Measurements from ENCODE around the gene CCDC24.
A peak's percentile ranks its signal among the peaks of the same experiment; 100 is the strongest.

The CCDC24 gene

DNA sequence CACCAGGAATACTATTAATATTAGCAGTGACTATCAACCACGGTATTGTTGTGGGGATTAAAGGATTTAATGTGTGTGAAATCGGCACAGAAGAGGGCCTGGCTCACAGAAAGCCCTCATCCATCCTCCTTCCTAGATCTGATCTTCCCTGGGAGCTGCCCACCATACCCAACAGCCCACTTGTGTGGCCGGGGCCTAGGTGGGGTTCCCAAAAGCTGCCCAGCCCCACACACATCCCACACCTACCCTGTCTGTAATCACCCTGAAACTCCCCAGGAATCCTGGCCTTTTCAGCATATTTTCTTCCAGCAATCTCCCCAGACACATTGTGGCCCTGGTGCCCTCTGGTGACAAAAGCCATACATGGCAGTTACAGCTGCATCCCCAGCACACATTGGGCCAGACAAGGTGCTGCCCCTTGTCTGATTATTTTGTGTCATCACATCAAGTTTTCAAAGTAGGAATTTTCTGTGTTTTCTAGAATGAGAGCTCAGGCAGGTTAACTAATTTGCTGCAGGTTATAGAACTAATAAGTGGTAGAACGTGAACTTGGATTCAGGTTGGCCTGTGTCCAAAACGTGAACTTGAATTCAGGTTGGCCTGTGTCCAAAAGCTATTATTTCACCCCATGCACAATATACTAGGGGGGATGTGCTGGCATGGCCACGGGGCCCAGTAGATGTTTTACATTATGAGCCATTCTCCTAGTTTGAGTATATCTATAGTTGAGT is 45.2 kb downstream of the CCDC24 start:
- TF ChIP-seq, protein P1, sequence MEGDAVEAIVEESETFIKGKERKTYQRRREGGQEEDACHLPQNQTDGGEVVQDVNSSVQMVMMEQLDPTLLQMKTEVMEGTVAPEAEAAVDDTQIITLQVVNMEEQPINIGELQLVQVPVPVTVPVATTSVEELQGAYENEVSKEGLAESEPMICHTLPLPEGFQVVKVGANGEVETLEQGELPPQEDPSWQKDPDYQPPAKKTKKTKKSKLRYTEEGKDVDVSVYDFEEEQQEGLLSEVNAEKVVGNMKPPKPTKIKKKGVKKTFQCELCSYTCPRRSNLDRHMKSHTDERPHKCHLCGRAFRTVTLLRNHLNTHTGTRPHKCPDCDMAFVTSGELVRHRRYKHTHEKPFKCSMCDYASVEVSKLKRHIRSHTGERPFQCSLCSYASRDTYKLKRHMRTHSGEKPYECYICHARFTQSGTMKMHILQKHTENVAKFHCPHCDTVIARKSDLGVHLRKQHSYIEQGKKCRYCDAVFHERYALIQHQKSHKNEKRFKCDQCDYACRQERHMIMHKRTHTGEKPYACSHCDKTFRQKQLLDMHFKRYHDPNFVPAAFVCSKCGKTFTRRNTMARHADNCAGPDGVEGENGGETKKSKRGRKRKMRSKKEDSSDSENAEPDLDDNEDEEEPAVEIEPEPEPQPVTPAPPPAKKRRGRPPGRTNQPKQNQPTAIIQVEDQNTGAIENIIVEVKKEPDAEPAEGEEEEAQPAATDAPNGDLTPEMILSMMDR (IDR thresholded peaks at IDR 0.05; ENCODE audit: low read depth, low read length), result peak; percentile 75
- no peak overlapping the region for H3K4me3 ChIP-seq (ENCODE audit: low read depth, low read length)

DNA sequence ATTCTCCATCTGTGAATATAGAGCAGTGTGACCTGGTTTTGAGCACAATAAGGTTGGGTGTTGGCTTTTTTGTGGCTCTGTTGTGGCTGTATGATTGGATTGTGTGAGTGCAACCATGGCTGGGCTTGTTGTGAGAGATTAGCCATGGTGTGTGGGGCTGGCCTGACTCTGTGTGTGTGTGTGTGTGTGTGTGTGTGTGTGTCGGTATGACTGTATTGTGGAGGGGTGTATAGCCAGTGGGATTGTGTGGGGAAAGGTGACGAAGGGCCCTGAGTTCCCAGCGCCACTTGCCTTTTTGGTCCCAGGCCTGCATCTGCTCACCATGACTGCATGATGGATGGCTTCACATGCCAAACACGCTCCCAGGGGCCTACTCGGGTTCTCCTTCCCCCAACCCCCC is 45.8 kb downstream of the CCDC24 start:
- H3K4me3 ChIP-seq (ENCODE audit: low read depth, low read length), result no peak overlapping the region
- TF ChIP-seq, protein P1 (IDR thresholded peaks at IDR 0.05; ENCODE audit: low read depth, low read length), result no peak

DNA sequence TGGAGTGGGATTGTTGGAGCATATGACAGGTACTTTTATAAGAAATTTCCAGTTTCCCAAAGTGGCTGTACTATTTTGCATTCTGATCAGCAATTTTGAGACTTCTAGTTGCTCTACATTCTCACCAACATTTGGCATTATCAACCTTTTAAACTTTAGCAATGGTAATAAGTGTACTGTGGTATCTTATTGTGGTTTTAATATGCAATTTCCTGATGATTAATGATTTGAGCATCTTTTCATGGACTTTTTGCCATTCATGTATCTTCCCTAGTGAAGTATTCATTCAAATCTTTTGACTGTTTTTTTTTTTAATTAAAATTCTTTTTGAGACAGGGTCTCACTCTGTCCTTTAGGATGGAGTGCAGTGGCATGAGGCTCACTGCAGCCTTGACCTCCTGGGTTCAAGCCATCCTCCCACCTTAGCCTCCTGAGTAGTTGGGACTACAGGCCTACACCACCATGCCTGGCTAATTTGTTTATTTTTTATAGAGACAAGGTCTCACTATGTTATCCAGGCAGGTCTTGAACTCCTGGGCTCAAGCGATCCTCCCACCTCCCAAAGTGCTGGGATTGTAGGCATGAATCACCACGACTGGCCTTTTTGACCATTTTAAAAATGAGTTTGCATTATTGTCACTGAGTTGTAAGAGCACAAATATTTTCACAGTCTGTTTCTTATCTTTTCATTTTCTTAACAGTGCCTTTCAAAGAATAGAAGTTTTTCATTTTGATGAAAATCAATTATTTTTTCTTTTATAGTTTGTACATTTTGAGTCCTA is 47.7 kb downstream of the CCDC24 start:
- no peak overlapping the region for H3K4me3 ChIP-seq (ENCODE audit: low read depth, low read length)

DNA sequence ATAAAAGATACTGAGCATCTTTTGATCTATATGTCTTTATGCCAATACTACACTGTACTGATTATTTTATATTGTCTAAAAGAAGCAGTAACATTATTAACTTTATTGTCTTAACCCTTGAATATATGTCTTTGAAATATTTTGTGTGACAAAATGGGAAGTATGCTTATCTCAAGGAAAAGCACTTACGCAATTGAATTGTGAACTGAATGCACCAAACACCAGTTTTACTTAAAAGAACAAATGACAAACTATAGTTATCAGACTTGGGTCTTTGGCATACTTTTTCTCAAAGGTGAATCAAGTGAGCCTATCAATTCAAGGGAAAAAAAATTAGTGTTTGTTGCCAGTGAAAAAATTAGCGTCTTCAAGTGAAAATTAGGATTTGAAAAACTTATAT is 49.0 kb downstream of the CCDC24 start:
- H3K4me3 ChIP-seq (ENCODE audit: low read depth, low read length), result no peak overlapping the region
- TF ChIP-seq, protein P1 (IDR thresholded peaks at IDR 0.05; ENCODE audit: low read depth, low read length), result no peak

More for the DNA sequence above, 47.7 kb downstream of the CCDC24 start:
- TF ChIP-seq, protein P1 (IDR thresholded peaks at IDR 0.05; ENCODE audit: low read depth, low read length), result no peak

DNA sequence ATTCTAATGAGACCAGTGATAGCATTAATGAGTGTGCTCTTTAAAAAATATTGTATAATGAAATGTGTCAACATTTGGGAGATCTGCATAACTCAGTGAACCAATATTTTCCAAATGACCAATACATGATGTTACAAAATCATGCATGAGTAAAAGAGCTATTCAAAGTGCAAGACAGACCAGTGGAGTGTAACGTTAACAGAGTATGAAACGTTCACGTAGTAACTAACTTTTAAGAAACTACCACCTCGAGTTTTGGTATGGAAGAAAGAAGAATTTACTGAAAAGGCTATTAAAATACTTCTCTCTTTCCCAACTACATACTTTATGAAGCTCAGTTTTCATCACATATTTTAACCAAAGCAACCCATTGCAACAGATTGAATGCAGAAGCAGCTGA is 49.4 kb downstream of the CCDC24 start:
- TF ChIP-seq, protein P1 (IDR thresholded peaks at IDR 0.05; ENCODE audit: low read depth, low read length), result no peak
- H3K4me3 ChIP-seq (ENCODE audit: low read depth, low read length), result no peak overlapping the region

DNA sequence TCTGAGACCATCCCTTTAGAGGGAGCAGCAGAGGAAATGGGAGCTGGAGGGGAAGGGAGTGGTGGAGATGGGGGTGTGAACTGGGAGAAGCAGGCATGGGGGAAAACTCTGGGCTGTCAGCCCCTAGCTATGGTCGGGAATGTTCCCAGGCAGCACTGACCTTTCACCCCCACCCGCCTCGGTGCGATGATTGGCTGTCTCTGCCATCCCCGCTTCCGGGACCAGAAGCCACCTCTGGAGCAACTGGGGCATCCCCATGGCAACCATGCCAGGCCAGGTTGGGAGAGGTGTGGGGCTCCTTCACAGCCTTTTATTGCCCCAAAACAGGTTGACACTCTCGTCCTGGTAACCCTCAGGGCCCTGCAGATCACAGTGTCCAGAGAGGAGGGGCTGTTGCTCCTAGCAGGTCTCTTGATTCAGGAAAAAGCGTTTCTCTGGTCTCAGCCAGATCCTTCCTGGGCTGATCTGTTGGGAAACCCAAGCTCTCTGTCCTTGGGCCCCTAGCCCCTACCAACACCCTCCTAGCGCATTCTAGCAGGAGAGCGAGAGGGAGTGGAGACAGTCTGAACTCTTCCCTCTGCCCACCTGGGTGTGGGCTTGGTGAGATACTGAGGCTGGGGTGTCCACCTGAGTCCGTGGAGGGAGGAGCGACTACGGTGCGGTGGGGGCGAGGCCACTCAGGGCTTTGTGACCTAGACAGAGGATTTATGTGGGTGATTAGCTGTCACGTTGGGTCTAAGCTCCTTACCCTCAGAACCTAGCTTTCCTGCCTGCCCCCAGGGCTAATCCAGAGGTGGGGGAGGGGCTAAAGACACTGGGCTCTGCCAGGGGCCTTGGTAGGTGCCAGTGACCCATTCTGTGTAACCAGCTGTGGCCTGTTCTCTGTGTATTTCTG is 52.0 kb downstream of the CCDC24 start:
- H3K4me3 ChIP-seq (ENCODE audit: low read depth, low read length), result no peak overlapping the region
- TF ChIP-seq, protein P1 (IDR thresholded peaks at IDR 0.05; ENCODE audit: low read depth, low read length), result no peak

Data from WI38 (cell line).